Stimulated activated CD4-positive, alpha-beta T cell treated with anti-CD3 and anti-CD28 coated beads, TNF-alpha, amount 100 ng/mL, for 4 hours (primary cell): ENCODE results near the gene BEX3.

Experiments used
- DNase-seq, 3 experiments: peaks; one replicate each; pipeline ENCODE4 v3.0.0-alpha.2; 2020; ENCODE audit warnings: low read depth in 3 of 3

BEX3 gene

GRCh38 chrX:103423955-103424638 lies 47.8 kb downstream of the BEX3 start:
- DNase-seq = no peak
